GM21360 (cell line): Measurements from ENCODE around the gene TAOK3.
A peak's percentile ranks its signal among the peaks of the same experiment; 100 is the strongest.
"Not testable (repeated sequence)": the region's sequence is repeated elsewhere in the genome, so short reads cannot be mapped to it uniquely, and the experiment has no call there.

Source experiments
- ATAC-seq: cut with Tn5 transposase; IDR thresholded peaks from one replicate; pipeline ENCODE4 v1.9.1; 2021; ENCODE audit warnings: mild to moderate bottlenecking, moderate library complexity; ENCODE audit not compliant: unreplicated experiment

TAOK3 gene

GRCh38 chr12:118148287-118148686 is 224.4 kb downstream of the TAOK3 start:
- no peak for ATAC-seq

- ATAC-seq = no peak
Measured at GRCh38 chr12:118145798-118146156, 226.9 kb downstream of the TAOK3 start.

GRCh38 chr12:118145113-118145797 is 227.5 kb downstream of the TAOK3 start:
- ATAC-seq = no peak

- no peak for ATAC-seq
Measured at GRCh38 chr12:118144499-118144898, 228.2 kb downstream of the TAOK3 start.

- no peak for ATAC-seq
Measured at GRCh38 chr12:118140825-118141224, 231.9 kb downstream of the TAOK3 start.

GRCh38 chr12:118137148-118137678 is 235.5 kb downstream of the TAOK3 start:
- ATAC-seq = no peak

- peak; percentile 32 for ATAC-seq
Measured at GRCh38 chr12:118136559-118137003, 236.1 kb downstream of the TAOK3 start.

GRCh38 chr12:118135788-118136558 is 236.7 kb downstream of the TAOK3 start, which contains the start of gene PEBP1:
Gene PEBP1, plus strand, starts transcription at chr12:118136124. Its CDS starts 86 bp downstream, at chr12:118136210.
- ATAC-seq = peak; percentile 96

- not testable (repeated sequence) for ATAC-seq
Measured at GRCh38 chr12:118129436-118129835, 243.3 kb downstream of the TAOK3 start.

GRCh38 chr12:118127867-118128266 is 244.8 kb downstream of the TAOK3 start:
- no peak for ATAC-seq

- ATAC-seq = no peak
Measured at GRCh38 chr12:118126119-118126757, 246.5 kb downstream of the TAOK3 start.

GRCh38 chr12:118125743-118126118 is 247.0 kb downstream of the TAOK3 start:
- no peak for ATAC-seq

- no peak for ATAC-seq
Measured at GRCh38 chr12:118124333-118124874, 248.3 kb downstream of the TAOK3 start.

- ATAC-seq = no peak
Measured at GRCh38 chr12:118122264-118122663, 250.4 kb downstream of the TAOK3 start.

- ATAC-seq = no peak
Measured at GRCh38 chr12:118120579-118121363, 251.9 kb downstream of the TAOK3 start.

- no peak for ATAC-seq
Measured at GRCh38 chr12:118119449-118119879, 253.2 kb downstream of the TAOK3 start.

- no peak for ATAC-seq
Measured at GRCh38 chr12:118109088-118109487, 263.6 kb downstream of the TAOK3 start.

- no peak for ATAC-seq
Measured at GRCh38 chr12:118107694-118108093, 265.0 kb downstream of the TAOK3 start.

GRCh38 chr12:118107011-118107410 is 265.7 kb downstream of the TAOK3 start:
- ATAC-seq = no peak

- no peak for ATAC-seq
Measured at GRCh38 chr12:118103601-118104382, 268.9 kb downstream of the TAOK3 start, which contains the start of gene VSIG10. Gene VSIG10, minus strand, starts transcription at chr12:118104011. Its CDS starts 340 bp downstream, at chr12:118103671.
